ENCODE results near the gene SULT2B1. TPM values are rescaled to one million over a fixed set of nuclear protein-coding genes. Genes with fewer than 3 reads are reported as not detected.
A peak's percentile ranks its signal among the peaks of the same experiment; 100 is the strongest.

Gene SULT2B1
- total RNA-seq, 4 donors from 2014 or later = not detected

GRCh38 chr19:48624791-48625723 is 73.1 kb downstream of the SULT2B1 start:
- peak overlapping the region; percentile 40 to 58 (median 48) for H3K4me3 ChIP-seq
- WGBS, 2 donors = 56 to 58% methylated on average over 24 of the region's 24 CpGs
- DNase-seq (ENCODE audit: low spot score in 2 of 2) = no peak
- peak overlapping the region; percentile 68 to 94 (median 90) for H3K27ac ChIP-seq
- peaks cover 0 to 54% (median 0%) of the 10 kb centered on the region in 3 donors for H3K36me3 ChIP-seq
- TF ChIP-seq POLR2A (IDR thresholded peaks at IDR 0.05) (no peak), CTCF (IDR thresholded peaks at IDR 0.05) (no peak), EP300 (IDR thresholded peaks at IDR 0.05) (no peak)
- H3K9me3 ChIP-seq = no peaks in the 10 kb centered on the region
- peaks cover 0 to 67% (median 21%) of the 10 kb centered on the region in 4 donors for H3K4me1 ChIP-seq
- no peaks in the 10 kb centered on the region for H3K27me3 ChIP-seq

- no peak for TF ChIP-seq CTCF (IDR thresholded peaks at IDR 0.05)
- TF ChIP-seq EP300 (IDR thresholded peaks at IDR 0.05) = no peak
- TF ChIP-seq POLR2A (IDR thresholded peaks at IDR 0.05) = no peak
- Histone ChIP-seq H3K27me3 (no peaks in the 10 kb centered on the region), H3K36me3 (peaks cover 0 to 60% (median 0%) of the 10 kb centered on the region in 3 donors), H3K9me3 (no peaks in the 10 kb centered on the region), H3K4me3 (no peak overlapping the region), H3K27ac (peak overlapping the region in 2 of 4 donors; percentile 89 to 90), H3K4me1 (peaks cover 0 to 68% (median 28%) of the 10 kb centered on the region in 4 donors)
- WGBS, 2 donors = 81 to 82% methylated on average over 21 to 30 of the region's 30 CpGs
- no peak for DNase-seq (ENCODE audit: low spot score in 2 of 2)
These were observed 73.9 kb downstream of the SULT2B1 start for GRCh38 chr19:48625891-48626327.

- Histone ChIP-seq H3K27ac (peak overlapping the region in 2 of 4 donors; percentile 62 to 81), H3K4me1 (peaks cover 0 to 73% (median 29%) of the 10 kb centered on the region in 4 donors), H3K27me3 (no peaks in the 10 kb centered on the region), H3K9me3 (no peaks in the 10 kb centered on the region), H3K36me3 (peaks cover 0 to 68% (median 0%) of the 10 kb centered on the region in 3 donors), H3K4me3 (no peak overlapping the region)
- no peak for DNase-seq (ENCODE audit: low spot score in 2 of 2)
- no peak for TF ChIP-seq EP300 (IDR thresholded peaks at IDR 0.05)
- no peak for TF ChIP-seq CTCF (IDR thresholded peaks at IDR 0.05)
- no peak for TF ChIP-seq POLR2A (IDR thresholded peaks at IDR 0.05)
- 61 to 78% methylated on average over 6 of the region's 6 CpGs for WGBS, 2 donors
These were observed 75.4 kb downstream of the SULT2B1 start for GRCh38 chr19:48627201-48627864.

GRCh38 chr19:48627865-48628314 is 75.9 kb downstream of the SULT2B1 start:
- Histone ChIP-seq H3K9me3 (no peaks in the 10 kb centered on the region), H3K4me3 (no peak overlapping the region), H3K27ac (peak overlapping the region in 2 of 4 donors; percentile 62 to 81), H3K27me3 (no peaks in the 10 kb centered on the region), H3K36me3 (peaks cover 0 to 71% (median 0%) of the 10 kb centered on the region in 3 donors), H3K4me1 (peaks cover 0 to 75% (median 34%) of the 10 kb centered on the region in 4 donors)
- no peak for DNase-seq (ENCODE audit: low spot score in 2 of 2)
- WGBS, 2 donors = 73 to 88% methylated on average over 14 to 16 of the region's 17 CpGs
- TF ChIP-seq CTCF (IDR thresholded peaks at IDR 0.05) (no peak), POLR2A (IDR thresholded peaks at IDR 0.05) (no peak), EP300 (IDR thresholded peaks at IDR 0.05) (no peak)
